Measurements from ENCODE around the gene CCDC27.

The CCDC27 gene

DNA sequence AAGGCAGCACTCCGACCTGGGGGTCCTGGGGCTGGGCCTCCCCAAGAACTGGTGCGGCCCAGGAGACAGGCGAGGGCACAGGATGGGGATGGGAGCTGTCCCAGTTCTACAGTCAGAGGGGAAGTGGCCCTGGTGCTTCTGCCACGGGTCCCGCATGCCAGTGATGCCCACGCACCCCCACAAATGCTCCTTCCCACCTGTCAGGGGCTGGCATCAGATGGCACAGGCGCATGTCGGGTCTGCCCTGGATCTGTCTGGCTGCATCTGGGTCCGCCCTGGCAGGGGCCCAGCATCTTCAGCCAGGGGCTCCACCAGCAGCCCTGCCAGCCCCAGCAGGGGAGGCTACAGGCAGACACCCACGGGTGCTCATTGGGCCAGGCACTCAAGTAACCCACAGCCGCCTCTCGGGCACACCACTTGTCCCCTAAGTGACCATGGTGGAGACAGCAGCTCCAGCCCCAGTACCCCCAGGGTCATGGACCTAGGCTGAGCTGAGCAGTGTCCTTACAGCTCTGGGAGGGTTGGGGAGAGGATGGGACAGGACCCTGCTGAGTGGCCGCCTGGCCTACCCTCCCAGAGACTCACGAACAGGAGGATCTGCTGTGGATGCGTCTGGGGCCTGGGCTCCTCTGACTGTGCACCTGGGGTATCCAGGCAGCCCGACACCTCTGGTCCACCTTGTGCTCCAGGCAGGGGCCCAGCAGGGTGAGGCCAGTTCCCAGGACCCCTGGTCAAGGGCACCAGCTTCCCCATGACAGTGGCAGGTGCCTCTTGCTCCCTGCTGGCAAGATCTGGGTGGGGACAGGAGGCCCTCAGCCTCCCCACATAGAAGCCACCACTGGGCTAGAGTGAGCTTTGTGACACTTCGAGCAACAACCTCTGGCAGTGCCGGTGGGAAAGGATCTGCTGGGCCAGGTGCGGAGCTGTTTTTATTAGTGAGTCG is 25.7 kb downstream of the CCDC27 start:
- no peak for DNase-seq

DNA sequence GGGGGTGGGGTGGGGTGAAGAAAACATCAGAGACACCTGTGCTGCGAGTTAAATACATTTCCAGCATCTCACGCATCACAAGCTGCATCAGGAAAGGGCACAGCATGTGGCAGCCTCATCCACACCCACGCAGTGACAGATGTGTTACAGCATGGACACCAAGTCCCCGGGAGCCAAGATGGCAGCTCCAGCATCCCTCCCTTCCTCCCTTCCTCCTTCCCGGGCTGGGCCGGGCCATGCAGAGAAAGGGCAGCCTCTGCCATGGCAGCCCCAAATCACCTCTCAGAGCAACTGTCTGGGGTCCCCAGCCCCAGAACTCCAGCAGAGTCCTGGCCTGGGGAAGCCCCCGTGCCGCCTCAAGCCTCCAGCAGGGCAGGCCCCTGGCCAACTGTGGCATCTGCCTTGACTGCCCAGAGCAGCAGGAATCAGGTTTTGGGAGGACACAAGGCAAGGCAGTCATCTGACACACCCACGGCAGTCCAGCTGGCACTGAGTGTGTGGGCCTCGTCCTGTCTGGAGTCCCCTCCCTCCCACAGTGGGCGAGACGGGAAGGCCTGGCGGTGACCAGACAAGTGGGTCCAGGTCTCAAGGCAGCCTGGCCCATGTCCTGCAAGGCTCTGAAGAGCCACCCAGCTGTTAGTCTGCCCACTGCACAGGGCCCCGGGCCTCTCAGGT is 26.5 kb downstream of the CCDC27 start:
- DNase-seq: no peak

DNA sequence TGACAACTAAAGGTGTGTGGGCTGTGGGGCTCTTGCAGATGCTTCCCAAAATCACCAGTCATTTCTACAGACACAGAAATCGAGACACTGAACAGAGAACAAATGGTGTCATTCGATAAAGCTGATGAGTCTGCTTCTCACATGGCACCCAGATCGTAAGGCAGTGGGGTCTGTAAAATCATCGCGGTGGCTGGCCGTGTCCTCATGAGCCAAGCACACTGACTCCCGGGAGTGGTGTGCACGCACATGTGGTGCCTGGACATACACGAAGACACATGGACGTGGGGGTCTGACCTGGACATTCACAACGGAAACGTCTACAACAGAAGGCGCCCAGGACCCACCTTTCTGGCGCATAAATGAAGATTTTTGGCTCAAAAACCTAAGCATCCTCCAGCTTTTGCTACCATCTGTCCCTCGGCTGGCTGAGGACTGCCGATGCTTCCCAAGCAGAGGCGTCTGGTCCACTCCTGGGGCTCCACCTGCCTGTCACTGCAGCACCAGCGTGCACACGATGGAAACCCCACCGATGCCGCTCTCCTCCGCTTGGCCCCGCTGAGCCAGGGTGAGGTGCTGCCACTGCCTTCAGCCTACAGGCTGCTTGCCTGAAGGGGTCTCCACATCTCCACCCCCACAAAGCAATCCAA is 27.1 kb downstream of the CCDC27 start:
- DNase-seq: peak in 1 of 2 experiments; percentile 14

DNA sequence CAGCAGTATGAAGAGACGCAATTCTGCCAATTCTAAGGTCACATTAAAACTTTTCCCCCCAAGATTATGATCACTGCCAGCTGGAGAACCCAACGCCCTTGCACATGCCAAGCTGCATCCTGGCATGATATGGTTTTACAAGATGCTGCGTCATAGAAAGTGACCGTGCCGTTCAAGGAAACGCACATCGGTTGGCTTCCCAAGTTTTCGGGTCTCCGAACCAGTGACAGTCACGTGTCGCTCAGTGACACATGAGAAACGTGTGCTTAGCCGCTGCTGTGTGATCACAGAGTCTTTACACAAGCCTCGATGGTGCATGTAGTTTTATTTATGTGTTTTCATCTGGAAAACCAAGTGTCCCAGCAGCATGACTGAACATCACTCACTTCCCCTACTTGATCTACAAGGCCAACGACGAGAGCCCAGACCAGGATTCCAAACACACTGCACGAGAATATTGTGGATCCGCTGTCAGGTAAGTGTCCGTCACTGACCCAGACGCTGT is 27.7 kb downstream of the CCDC27 start:
- no peak for DNase-seq

DNA sequence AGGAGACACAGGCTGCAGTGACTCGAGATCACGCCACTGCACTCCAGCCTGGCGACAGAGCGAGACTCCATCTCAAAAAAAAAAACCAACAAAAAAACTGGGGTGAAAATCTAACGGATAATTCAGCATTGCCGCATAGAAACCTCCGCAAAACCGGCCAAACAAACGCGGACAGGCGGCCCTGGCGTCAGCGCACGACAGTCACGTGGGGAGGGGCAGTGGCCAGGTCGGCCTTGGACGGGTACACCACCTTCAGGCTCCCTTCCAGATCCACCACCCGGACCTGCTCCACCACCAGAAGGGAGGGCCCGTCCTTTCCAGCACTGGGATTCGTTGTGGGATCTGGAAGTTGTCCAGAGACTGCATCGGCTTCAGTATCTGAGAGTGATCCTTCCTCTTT is 28.7 kb downstream of the CCDC27 start:
- DNase-seq: no peak

DNA sequence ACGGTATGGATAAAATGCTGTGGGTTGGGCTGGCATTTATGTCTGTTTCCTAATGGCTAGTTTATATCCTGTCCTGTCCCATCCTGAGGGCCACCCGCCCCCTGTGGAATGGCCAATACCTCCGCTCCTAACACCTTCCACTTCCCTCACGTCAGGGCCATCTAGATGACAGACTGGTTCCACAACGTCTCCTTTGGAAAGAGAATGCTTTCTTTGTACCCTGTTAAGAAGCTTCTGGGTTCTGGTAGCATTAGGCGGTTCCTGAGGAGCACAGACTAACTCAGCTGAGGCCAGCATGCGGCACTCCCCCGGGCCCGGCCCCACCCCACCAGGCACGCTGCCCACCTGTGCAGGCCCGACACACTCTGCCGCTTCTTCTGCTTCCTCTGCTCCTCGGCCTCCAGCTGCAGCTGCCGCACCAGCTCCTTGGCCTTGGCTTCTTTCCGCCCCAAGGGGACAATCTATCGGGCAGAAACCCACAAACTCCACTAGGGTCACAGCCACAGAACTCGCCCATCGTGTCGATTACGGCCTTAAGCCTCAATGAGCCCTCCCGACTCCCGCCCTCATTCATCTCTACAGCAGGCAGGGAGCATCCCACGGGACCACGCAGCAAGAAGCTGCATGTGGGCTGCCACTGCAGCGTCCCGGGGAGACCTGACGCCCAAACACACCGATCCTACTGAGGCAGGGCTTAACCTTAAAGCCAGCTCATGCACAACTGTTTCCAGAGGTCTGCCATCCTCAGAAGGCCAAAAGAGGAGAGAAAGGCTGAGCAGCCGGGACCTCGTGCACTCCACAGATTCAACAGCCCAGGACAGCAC is 31.6 kb downstream of the CCDC27 start:
- no peak for DNase-seq

DNA sequence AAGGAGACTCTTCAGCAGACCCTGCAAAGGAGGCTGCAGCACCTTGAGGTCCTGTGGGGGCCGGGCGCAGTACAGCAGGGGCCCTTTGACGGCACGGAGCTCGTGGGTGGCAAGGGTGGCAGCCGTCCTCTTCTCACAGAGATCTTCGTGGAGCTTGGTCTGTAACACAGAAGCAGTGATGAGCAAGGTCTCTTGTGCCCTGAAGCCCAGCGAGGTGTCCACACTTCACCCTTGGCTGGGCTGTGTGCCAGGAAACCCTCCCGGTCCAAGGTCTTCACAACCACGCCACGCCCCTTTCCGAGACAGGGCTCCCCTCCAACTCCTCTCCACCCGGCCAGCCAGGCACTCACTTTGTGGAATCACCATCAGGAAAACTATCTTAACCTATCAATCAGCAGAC is 32.8 kb downstream of the CCDC27 start:
- DNase-seq: no peak

DNA sequence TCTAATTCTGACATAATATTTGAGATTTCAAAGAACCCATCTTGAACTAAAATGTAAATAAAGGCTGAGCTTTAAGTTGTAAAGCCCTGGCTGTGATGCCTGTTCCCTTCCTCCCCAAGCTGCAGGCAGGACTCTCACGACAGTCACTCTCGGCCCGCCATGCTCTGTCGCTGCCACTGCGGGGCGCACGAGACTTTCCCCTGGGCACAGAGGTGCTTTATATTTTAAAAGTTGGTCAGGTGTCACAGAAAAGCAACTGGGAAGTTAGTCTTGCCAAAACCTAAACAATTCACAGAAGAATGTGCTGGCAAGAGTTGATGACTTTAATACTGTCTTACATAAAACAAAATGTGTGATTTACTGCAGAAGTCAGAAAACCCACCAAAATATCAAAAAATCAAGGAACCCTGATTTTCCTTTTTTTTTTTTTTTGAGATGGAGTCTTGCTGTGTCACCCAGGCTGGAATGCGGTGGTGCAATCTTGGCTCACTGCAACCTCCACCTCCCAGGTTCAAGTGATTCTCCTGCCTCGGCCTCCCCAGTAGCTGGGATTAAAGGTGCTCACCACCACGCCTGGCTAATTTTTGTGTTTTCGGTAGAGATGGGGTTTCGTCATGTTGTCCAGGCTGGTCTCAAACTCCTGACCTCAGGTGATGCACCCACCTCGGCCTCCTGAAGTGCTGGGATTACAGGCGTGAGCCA is 33.4 kb downstream of the CCDC27 start:
- DNase-seq: peak in 1 of 2 experiments; percentile 22

DNA sequence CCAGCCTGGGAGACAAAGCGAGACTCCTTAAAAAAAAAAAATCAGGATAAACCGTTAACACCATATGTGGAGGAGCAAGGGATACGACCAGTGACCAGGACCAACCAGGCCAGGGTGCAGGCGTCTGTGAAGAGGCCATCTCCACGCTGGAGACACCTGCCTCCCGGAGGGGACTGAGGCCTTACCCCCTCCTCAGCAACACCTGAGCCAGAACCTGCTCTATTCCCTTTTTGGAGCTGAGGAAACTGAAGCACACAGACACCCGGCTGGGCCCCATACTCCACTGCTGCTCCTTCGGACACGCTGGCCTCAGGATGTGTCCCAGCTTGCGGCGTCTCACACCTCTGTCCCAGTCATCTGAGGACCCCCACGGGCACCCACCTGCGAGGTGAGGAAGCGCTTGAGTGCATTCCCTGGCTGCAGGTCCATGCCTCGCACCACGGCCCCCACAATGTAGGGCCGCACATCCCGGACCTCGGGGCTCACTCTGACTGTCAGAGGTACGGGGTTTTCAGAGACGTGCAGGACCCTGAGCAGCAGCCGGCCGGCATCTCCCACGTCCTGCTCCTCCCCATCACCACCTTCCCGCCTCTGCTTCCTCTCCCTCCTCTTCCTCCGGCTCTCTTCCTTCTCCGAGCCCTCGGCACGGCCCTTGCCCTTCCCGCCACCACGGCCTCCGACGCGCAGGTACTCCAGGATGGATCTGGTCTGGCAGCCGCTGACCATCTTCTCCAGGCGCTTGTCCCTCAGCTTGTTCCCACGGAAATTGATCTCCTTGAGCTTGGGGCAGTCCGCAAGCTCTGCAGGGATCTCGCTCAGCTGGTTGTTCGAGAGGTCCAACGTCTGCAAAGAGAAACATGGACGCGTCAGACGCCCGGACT is 34.5 kb downstream of the CCDC27 start:
- DNase-seq: no peak

DNA sequence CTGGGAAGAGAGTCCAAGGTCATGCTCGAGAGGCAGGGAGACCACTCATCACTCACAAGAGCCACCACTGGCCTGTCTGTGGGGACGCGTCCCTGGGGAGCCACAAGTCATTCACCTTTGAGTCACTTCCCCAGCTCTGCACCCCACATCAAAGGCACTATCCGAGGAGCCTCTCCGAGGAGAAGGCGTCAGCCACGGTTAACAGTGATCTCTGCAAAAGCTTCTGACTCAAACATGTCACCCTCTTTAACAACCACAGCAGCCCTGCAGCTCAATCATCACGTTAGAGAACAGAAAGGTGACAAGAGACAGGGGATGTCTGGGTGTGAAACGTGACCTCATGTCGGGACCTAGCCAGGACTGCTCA is 35.1 kb downstream of the CCDC27 start:
- DNase-seq: no peak

DNA sequence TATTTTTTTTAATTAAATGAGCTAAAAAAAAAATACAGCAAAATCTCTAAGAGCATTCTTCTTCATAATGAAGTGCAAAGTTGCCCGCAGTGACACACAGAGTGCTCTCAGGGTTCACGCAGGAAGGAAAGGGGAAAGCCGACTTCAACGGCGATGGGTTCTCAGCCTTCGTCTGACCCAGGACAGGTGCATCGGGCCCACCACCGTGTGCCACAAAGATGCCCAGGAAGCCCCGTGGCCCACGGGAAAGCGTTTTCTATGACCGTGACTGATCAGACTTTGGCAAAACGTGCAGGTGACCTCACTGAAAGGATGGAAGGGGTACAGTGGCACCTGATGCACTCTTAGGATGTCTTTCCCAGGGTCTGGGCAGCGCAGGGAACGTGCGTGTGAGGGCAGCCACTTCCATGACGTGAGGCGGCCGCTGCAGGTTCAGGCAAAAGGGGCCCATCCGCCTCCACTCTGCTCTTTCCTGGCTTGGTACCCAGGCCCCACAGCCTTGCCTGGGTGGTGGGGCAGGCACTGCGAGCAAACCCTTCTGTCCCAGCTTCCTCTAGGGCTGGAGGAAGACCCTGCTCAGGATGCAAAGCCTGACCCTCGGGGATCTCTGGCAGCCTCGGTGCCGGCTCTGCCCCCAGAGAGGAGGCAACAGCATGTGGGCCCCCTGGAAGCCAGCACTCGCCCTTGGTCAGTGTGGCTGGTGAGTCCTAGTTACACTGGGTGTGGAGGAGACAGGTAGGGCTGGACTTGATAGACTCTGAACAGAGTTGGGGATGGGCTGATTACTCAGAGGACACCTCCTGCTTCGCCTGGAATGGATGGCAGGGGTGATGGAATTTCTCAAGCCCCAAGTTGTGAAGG is 35.7 kb downstream of the CCDC27 start:
- no peak for DNase-seq

DNA sequence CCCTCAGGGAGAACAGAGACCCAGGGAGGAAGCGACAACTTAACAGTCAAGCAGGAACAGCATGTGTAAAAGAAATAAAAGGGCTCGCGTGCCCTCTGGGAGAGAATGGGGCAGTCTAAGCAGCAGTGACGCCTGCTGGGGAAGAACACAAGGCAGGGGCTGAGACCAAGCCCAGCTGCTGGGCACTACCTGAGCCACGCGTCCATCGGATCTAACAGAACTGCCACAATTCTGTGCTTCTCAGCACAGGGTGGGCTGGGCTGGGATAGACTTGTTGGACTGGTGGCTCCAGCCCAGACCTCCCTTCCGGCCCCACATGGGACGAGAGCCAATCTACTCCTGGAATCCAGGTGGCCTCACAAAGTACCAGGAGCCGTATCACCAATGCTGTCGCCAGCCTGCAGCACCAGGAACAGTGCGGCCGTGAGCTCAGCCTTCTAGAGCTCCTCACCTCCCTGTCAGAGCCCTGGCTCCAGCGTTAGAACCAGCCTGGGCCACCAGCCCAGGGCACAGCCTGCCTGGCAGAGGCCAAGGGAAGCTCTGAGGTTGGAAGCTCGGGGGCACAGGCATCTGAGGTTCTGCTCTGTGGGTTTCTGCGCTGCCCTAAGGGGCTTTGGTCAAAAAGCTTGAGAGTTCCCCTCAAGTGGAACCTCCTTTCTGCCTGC is 36.6 kb downstream of the CCDC27 start:
- DNase-seq: no peak

DNA sequence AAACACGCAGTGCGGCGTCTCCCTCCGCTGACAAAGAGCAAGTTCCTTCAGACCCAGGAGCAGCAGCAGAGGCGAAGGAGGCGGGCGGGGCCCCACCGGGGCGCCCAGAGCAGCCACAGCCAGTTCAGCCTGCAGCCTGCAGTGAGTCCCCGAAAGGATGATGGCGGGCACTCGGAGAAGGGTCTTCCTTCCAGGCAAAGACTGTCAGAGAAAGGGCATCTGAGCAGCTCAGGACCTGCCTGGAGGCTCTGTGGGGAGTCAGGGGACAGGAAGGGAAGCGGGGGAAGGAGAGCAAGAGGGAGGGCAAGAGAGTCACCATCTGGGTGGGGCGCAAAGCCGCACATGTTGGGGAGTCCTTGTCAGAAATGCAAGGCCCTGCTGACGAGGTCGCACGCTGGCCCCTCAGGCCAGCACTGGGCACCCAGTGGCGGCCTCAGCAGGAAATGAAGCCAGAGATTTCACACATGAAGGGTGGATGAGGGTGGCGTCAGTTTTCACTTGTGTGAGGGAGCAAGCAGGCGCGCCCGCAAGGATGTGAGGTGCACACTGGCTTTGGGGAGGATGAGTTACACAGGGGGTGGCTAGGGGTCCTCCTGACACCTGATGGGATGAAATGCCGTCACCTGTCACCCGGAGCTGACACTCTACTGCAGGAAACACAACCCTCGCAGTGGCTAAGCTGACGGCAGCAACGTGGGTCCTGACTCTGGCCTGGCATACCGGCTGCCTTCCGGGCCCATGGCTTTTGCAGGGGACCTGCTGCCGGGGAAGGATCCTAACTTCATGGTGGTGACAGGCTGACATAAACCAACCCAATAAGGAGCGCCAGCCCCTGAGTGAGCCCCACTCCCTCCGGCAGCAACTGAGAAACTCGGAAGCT is 37.4 kb downstream of the CCDC27 start:
- DNase-seq: no peak

DNA sequence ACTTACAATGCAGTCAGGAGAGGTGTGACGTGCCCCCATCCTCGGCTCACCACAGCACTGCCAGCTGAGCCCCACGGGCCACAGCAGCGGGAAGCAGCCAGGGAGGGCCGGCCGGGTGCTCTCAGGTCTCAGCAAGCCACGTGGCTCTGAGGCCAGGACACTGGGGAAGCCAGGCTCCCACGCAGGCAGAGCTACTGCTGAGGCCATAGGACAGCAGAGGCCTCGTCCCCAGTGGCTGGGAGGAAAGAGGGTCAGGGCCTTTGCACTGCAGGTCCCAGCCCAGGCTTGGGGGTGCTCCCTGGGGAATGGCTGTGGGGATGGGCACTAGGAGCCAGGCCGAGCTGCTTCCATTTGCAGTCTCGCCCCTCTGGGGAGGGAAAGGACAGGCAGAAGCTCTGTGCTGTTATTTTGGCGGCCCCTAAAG is 38.3 kb downstream of the CCDC27 start:
- DNase-seq: no peak

DNA sequence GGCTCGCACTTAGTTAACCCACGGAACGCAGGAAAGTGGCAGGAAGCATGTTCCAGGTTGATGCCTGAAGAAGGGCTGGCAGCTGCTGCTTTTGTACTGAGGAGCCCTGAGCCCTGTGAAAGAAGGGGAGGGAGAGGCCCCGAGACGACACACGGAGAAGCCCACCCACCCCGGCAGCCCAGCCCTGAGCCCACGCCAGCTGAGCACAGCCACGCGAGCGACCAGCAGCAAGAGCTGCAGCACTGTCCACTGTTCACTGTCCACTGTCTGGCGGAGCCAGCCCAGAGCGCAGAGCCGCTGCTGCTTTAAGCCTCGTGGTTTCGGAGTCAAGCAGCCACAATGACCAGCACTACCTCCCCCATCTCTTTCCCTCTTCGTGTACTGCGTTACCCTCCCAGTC is 38.7 kb downstream of the CCDC27 start:
- DNase-seq: no peak

DNA sequence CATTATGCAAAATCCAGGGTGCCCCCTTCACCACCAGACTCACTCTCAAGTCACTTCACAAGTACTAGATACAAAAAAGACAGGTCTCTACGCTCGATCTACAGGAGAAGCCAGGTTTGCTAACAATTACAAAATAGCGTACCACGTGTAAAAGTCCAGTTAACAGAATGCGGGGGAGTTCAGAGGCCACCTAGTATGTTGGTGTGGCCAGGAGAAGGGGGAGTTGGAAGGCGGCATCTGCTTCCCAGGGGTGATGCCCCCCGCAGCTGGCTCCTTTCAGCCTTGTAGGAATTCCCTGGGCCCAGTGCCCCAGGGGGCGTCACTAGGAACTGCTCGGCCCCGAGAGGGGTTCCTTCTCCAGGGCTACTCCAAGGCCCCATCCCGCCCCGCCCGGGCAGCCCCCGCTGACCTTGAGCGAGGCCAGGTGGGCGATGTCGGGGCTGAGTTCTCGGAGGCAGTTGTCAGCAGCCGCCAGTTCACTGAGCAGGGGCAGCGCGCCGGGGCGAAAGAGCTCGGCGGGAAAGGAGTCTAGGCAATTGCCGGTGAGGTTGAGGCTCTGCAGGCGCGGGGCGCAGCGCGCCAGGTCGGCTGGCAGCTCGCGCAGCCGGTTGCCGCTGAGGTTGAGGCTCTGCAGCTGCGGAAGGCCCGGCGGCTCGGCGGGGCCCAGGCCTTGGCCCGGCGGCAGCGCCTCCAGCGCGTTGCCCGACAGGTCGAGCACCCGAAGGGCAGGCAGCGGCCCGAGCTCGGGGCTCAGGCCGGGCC is 43.4 kb downstream of the CCDC27 start:
- no peak for DNase-seq

Data from NCI-H524 (cell line).